Transverse colon (tissue), 4 donors: ENCODE results near the gene CAMK2B. TPM values are rescaled to one million over a fixed set of nuclear protein-coding genes. Genes with fewer than 3 reads are reported as not detected.

Source experiments
- DNase-seq: peaks from one replicate; pipeline ENCODE4 v3.0.0-alpha.2; 2019
- H3K27ac ChIP-seq, 4 donors: fragments of 200-600 bp; sonication (generic); 2 replicates each; pipeline ENCODE4 v1.5.1; 2016 to 2018; ENCODE audit warnings: inconsistent platforms in 4 of 4
- H3K27me3 ChIP-seq: fragments of 200-600 bp; sonication (generic); 2 replicates; pipeline ENCODE4 v1.5.1; 2017; ENCODE audit warnings: inconsistent platforms
- H3K36me3 ChIP-seq, 4 donors: fragments of 200-600 bp; sonication (generic); 2 replicates each; pipeline ENCODE4 v1.5.1; 2017 to 2019; ENCODE audit warnings: inconsistent platforms in 4 of 4
- H3K4me1 ChIP-seq, 4 donors: fragments of 200-600 bp; sonication (generic); 2 replicates each; pipeline ENCODE4 v1.5.1; 2017 to 2020; ENCODE audit warnings: inconsistent platforms in 4 of 4
- H3K4me3 ChIP-seq, 4 donors: fragments of 200-600 bp; sonication (generic); 1 replicate in 1 of 4; 2 replicates in 3 of 4; pipeline versions ENCODE4 v1.5.1 to v1.6.1; 2017 to 2019; ENCODE audit warnings: inconsistent platforms in 4 of 4
- H3K9me3 ChIP-seq, 2 donors: fragments of 200-600 bp; sonication (generic); 2 replicates each; pipeline ENCODE4 v1.5.1; 2017 to 2019; ENCODE audit warnings: inconsistent platforms in 2 of 2
- EP300 ChIP-seq: sonication (generic); formaldehyde crosslinking; IDR thresholded peaks from one replicate; pipeline ENCODE4 v1.6.1; 2017; ENCODE audit warnings: antibody characterized with exemption, low read depth
- POLR2A ChIP-seq: fragments of 450-650 bp; IDR thresholded peaks from one replicate; pipeline ENCODE4 v1.6.1; 2016; ENCODE audit warnings: antibody characterized with exemption, mild to moderate bottlenecking, moderate library complexity
- POLR2AphosphoS5 ChIP-seq, 3 donors: sonication (generic); formaldehyde crosslinking; IDR thresholded peaks; one replicate each; pipeline ENCODE4 v1.6.1; 2016; ENCODE audit warnings: antibody characterized with exemption in 3 of 3
- WGBS, 2 donors: methylation state at CpG; one replicate each; pipeline ENCODE4 v1.1.5; 2018; ENCODE audit warnings: low coverage in 1 of 2; 5-methylcytosine and 5-hydroxymethylcytosine counted together
- in situ Hi-C, 4 donors: fragments of 200-750 bp; cut with MboI; loops; one replicate each; pipeline versions ENCODE4 v1.15.0 to v1.15.1; 2017; ENCODE audit warnings: low sequenced_read_pairs in 3 of 4, low pct_ligation_motif_present in 1 of 4, low pct_unique_long_range_greater_than_20kb in 1 of 4
- intact Hi-C: fragments of 100-400 bp; cut with DNase I; formaldehyde crosslinking; loops from one replicate; pipeline ENCODE4 v1.15.1; 2023; ENCODE audit warnings: low total_unique reads
- total RNA-seq, 4 donors: library from RNA; depleted of rRNA; stranded (reverse); fragments of >200 nt; gene quantifications; one replicate each; pipeline ENCODE4 v1.1.0, GENCODE V29; 2016
- TF ChIP-seq, protein P1 (sequence below), 5 experiments: fragments of 200-600 bp in 3 of 5; fragments of 450-650 bp in 2 of 5; sonication (generic) in 3 of 5; IDR thresholded peaks; 1 replicate in 2 of 5; 2 replicates in 3 of 5; pipeline ENCODE4 v1.5.1; 2016 to 2017; ENCODE audit warnings: antibody characterized with exemption in 5 of 5, inconsistent platforms in 3 of 5, mild to moderate bottlenecking in 2 of 5, moderate library complexity in 1 of 5

Gene CAMK2B
- total RNA-seq, 4 donors from 2014 or later: 0.16 to 2.8 (median 0.27) TPM; not detected in 1

GRCh38 chr7:44346063-44346462, 20.7 kb upstream of the CAMK2B start:
- in situ Hi-C loops: no loop called here
- Histone ChIP-seq H3K36me3 (no peaks in the 10 kb centered on the region), H3K9me3 (no peaks in the 10 kb centered on the region), H3K4me3 (no peak overlapping the region), H3K27me3 (peaks cover 7% of the 10 kb centered on the region), H3K4me1 (no peaks in the 10 kb centered on the region), H3K27ac (no peak overlapping the region)
- WGBS, 2 donors: 86 to 91% methylated on average over 2 of the region's 2 CpGs
- no peak for DNase-seq
- intact Hi-C loops: no loop called here
- TF ChIP-seq EP300: no peak
- TF ChIP-seq POLR2A: no peak
- TF ChIP-seq POLR2AphosphoS5 (IDR thresholded peaks at IDR 0.05): no peak

GRCh38 chr7:44341401-44341800, 16.0 kb upstream of the CAMK2B start:
- Histone ChIP-seq H3K4me1 (no peaks in the 10 kb centered on the region), H3K27ac (no peak overlapping the region), H3K27me3 (peaks cover 10% of the 10 kb centered on the region), H3K4me3 (no peak overlapping the region), H3K36me3 (no peaks in the 10 kb centered on the region), H3K9me3 (no peaks in the 10 kb centered on the region)
- WGBS, 2 donors: 79 to 85% methylated on average over 3 of the region's 3 CpGs
- in situ Hi-C loops (no loop called here), intact Hi-C loops (no loop called here)
- TF ChIP-seq POLR2AphosphoS5 (IDR thresholded peaks at IDR 0.05): no peak
- TF ChIP-seq EP300: no peak
- TF ChIP-seq, protein P1, sequence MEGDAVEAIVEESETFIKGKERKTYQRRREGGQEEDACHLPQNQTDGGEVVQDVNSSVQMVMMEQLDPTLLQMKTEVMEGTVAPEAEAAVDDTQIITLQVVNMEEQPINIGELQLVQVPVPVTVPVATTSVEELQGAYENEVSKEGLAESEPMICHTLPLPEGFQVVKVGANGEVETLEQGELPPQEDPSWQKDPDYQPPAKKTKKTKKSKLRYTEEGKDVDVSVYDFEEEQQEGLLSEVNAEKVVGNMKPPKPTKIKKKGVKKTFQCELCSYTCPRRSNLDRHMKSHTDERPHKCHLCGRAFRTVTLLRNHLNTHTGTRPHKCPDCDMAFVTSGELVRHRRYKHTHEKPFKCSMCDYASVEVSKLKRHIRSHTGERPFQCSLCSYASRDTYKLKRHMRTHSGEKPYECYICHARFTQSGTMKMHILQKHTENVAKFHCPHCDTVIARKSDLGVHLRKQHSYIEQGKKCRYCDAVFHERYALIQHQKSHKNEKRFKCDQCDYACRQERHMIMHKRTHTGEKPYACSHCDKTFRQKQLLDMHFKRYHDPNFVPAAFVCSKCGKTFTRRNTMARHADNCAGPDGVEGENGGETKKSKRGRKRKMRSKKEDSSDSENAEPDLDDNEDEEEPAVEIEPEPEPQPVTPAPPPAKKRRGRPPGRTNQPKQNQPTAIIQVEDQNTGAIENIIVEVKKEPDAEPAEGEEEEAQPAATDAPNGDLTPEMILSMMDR (IDR thresholded peaks at IDR 0.05): no peak
- TF ChIP-seq POLR2A: no peak
- no peak for DNase-seq

DNA sequence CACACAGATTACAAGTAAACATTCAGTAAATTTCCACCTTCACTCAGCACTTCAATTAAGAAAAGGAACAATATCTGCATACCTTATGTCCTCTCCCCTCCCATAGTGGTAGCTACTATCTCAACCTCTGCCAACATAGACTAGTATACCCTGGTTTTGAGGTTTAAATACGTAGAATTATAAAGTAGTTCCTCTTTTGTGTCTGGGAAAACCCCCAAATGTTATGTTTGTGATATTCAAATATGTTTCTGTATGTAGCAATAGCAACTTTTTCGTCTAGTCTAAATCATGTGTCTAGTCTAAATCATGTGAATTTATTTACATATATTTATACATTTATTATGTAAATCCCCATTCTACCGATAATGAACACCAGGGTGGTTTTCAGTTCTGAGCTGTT, 13.2 kb upstream of the CAMK2B start:
- Histone ChIP-seq H3K27ac (no peak overlapping the region), H3K9me3 (no peaks in the 10 kb centered on the region), H3K27me3 (peaks cover 3% of the 10 kb centered on the region), H3K36me3 (no peaks in the 10 kb centered on the region), H3K4me1 (no peaks in the 10 kb centered on the region), H3K4me3 (no peak overlapping the region)
- DNase-seq: no peak
- TF ChIP-seq POLR2AphosphoS5 (IDR thresholded peaks at IDR 0.05): no peak
- TF ChIP-seq, protein P1 (IDR thresholded peaks at IDR 0.05): no peak
- no peak for TF ChIP-seq EP300
- TF ChIP-seq POLR2A: no peak
- intact Hi-C loops (no loop called here), in situ Hi-C loops (no loop called here)
- 66 to 73% methylated on average over 3 of the region's 3 CpGs for WGBS, 2 donors

DNA sequence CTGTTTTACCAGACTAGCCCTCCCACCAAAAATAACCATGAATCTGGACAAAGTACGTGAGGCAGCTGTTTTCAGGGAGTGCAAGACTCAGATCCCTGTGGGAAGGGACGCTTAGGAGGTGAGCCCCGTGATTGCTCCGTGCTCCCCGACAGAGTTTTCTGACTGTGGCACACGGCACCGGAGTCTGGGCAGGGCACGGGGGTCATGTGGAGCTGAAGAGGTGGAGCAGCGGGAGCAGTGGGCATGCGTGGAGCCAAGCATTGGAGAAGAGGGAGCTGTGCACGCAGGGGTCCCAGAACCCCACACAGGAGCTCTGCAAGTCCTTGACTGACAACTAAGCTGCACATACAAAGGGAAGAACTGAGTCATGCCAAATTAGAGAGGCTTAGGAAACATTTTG, 11.1 kb upstream of the CAMK2B start:
- H3K4me3 ChIP-seq: no peak overlapping the region
- peaks cover 3% of the 10 kb centered on the region for H3K27me3 ChIP-seq
- TF ChIP-seq POLR2A: no peak
- TF ChIP-seq POLR2AphosphoS5 (IDR thresholded peaks at IDR 0.05): no peak
- TF ChIP-seq, protein P1 (IDR thresholded peaks at IDR 0.05): no peak
- TF ChIP-seq EP300: no peak
- no peaks in the 10 kb centered on the region for H3K9me3 ChIP-seq
- no peaks in the 10 kb centered on the region for H3K36me3 ChIP-seq
- WGBS, 2 donors: 94 to 100% methylated on average over 2 to 11 of the region's 11 CpGs
- H3K4me1 ChIP-seq: no peaks in the 10 kb centered on the region
- DNase-seq: no peak
- H3K27ac ChIP-seq: no peak overlapping the region
- intact Hi-C loops (no loop called here), in situ Hi-C loops (no loop called here)

DNA sequence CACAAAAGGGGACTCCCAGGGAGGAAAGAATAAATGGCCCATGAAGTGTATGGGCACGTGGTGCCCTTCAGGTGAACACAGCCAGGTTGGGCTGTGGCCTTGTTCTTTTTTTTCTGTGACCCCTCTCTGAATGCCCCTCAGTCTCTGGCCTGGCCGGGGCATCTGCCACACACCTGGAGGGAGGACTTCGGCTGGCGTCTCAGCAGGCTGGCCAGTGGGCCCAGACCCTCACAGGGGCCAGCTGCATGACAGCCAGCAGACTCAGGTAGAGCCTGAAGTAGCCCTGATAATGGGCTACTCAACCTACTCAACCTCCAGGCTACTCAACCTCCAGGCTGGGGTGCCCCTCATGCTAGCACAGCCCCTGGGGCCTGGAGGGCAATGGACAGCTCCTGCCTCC, 9.8 kb upstream of the CAMK2B start:
- in situ Hi-C loops (no loop called here), intact Hi-C loops (no loop called here)
- Histone ChIP-seq H3K27ac (no peak overlapping the region), H3K36me3 (no peaks in the 10 kb centered on the region), H3K4me3 (no peak overlapping the region), H3K27me3 (peaks cover 3% of the 10 kb centered on the region), H3K4me1 (no peaks in the 10 kb centered on the region), H3K9me3 (no peaks in the 10 kb centered on the region)
- WGBS, 2 donors: 40 to 93% methylated on average over 1 to 4 of the region's 4 CpGs
- TF ChIP-seq POLR2AphosphoS5 (IDR thresholded peaks at IDR 0.05) (no peak), POLR2A (no peak), EP300 (no peak)
- TF ChIP-seq, protein P1 (IDR thresholded peaks at IDR 0.05): no peak
- DNase-seq: no peak
